Neural cell (in vitro differentiated cells): ENCODE data around the gene GMDS. TPM values are rescaled to one million over a fixed set of nuclear protein-coding genes. Genes with fewer than 3 reads are reported as not detected.

Source experiments
- H2AFZ ChIP-seq: fragments of 200-600, 300-800 bp; sonication (generic), shearing (Covaris generic); 2 replicates; pipeline ENCODE4 v1.6.0; 2014; ENCODE audit warnings: low read depth, mild to moderate bottlenecking, antibody characterized with exemption, low read length, moderate library complexity
- H3F3A ChIP-seq: fragments of 200-600 bp; shearing (Covaris generic); 2 replicates; pipeline ENCODE4 v1.6.1; 2016; ENCODE audit warnings: mild to moderate bottlenecking, moderate library complexity, mixed read lengths, antibody characterized with exemption, low read length; ENCODE audit not compliant: insufficient read depth, poor library complexity, severe bottlenecking
- H3K27ac ChIP-seq: fragments of 200-600, 300-800 bp; sonication (generic), shearing (Covaris generic); 2 replicates; pipeline ENCODE4 v1.5.1; 2014; ENCODE audit warnings: mild to moderate bottlenecking, low read length, moderate library complexity
- H3K27me3 ChIP-seq: fragments of 300-800, 200-600 bp; sonication (generic), shearing (Covaris generic); 2 replicates; pipeline ENCODE4 v1.6.0; 2014; ENCODE audit warnings: mild to moderate bottlenecking, low read depth, low read length, moderate library complexity; ENCODE audit not compliant: insufficient read depth
- H3K36me3 ChIP-seq: fragments of 300-800, 200-600 bp; sonication (generic), shearing (Covaris generic); 2 replicates; pipeline ENCODE4 v1.5.1; 2014; ENCODE audit warnings: mild to moderate bottlenecking, antibody characterized with exemption, low read length, moderate library complexity; ENCODE audit not compliant: insufficient read depth
- H3K4me2 ChIP-seq: fragments of 300-800, 200-600 bp; sonication (generic), shearing (Covaris generic); 2 replicates; pipeline ENCODE4 v1.6.0; 2014; ENCODE audit warnings: mild to moderate bottlenecking, low read length
- H3K4me3 ChIP-seq: fragments of 300-800, 200-600 bp; sonication (generic), shearing (Covaris generic); 2 replicates; pipeline ENCODE4 v1.5.1; 2014; ENCODE audit warnings: mild to moderate bottlenecking, low read length, moderate library complexity
- H3K79me2 ChIP-seq: fragments of 200-600 bp; shearing (Covaris generic); replicated peaks from 2 replicates; pipeline ENCODE4 v1.6.0; 2014; ENCODE audit warnings: mild to moderate bottlenecking, low read length, moderate library complexity; ENCODE audit not compliant: insufficient read depth
- H3K9ac ChIP-seq: fragments of 300-800, 200-600 bp; sonication (generic), shearing (Covaris generic); 2 replicates; pipeline ENCODE4 v1.6.1; 2016; ENCODE audit warnings: mild to moderate bottlenecking, low read length, mixed read lengths
- H3K9me2 ChIP-seq: fragments of 200-600 bp; shearing (Covaris generic); 2 replicates; pipeline ENCODE4 v1.6.1; 2016; ENCODE audit warnings: mild to moderate bottlenecking, low read length, mixed read lengths; ENCODE audit not compliant: insufficient read depth
- H3K9me3 ChIP-seq: fragments of 200-600, 300-800 bp; sonication (generic), shearing (Covaris generic); 2 replicates; pipeline ENCODE4 v1.6.1; 2016; ENCODE audit warnings: mild to moderate bottlenecking, mixed run types, low read length, moderate library complexity, mixed read lengths
- H4K20me1 ChIP-seq: fragments of 200-600 bp; shearing (Covaris generic); 2 replicates; pipeline ENCODE4 v1.6.1; 2016; ENCODE audit warnings: mild to moderate bottlenecking, mixed run types; ENCODE audit not compliant: insufficient read depth
- CTCF ChIP-seq: fragments of 450-650 bp; IDR thresholded peaks from 2 replicates; pipeline ENCODE4 v1.5.1; 2014; ENCODE audit warnings: antibody characterized with exemption, mild to moderate bottlenecking, moderate library complexity; ENCODE audit not compliant: poor library complexity, severe bottlenecking
- EP300 ChIP-seq: fragments of 450-650 bp; conservative IDR thresholded peaks from 2 replicates; pipeline ENCODE4 v1.6.1; 2014; ENCODE audit warnings: antibody characterized with exemption, mild to moderate bottlenecking, moderate library complexity; ENCODE audit not compliant: poor library complexity, severe bottlenecking
- EZH2 ChIP-seq: fragments of 200-600, 300-800 bp; shearing (Covaris generic), sonication (generic); IDR thresholded peaks from 2 replicates; pipeline ENCODE4 v1.6.1; 2014; ENCODE audit warnings: antibody characterized with exemption, low read length, borderline replicate concordance, mild to moderate bottlenecking; ENCODE audit not compliant: insufficient read depth, poor library complexity, severe bottlenecking
- MXI1 ChIP-seq: fragments of 450-650 bp; conservative IDR thresholded peaks from 2 replicates; pipeline ENCODE4 v1.6.1; 2014; ENCODE audit warnings: antibody characterized with exemption, mild to moderate bottlenecking; ENCODE audit not compliant: poor library complexity, severe bottlenecking
- POLR2AphosphoS5 ChIP-seq: IDR thresholded peaks from 2 replicates; pipeline ENCODE4 v1.6.1; 2012
- RAD21 ChIP-seq: fragments of 450-650 bp; conservative IDR thresholded peaks from 2 replicates; pipeline ENCODE4 v1.6.1; 2014; ENCODE audit warnings: antibody characterized with exemption, mild to moderate bottlenecking, moderate library complexity
- REST ChIP-seq: IDR thresholded peaks from 2 replicates; pipeline ENCODE4 v1.6.1; 2012; ENCODE audit warnings: borderline replicate concordance
- SMC3 ChIP-seq: fragments of 450-650 bp; conservative IDR thresholded peaks from 2 replicates; pipeline ENCODE4 v1.6.1; 2014; ENCODE audit warnings: antibody characterized with exemption, mild to moderate bottlenecking, moderate library complexity; ENCODE audit not compliant: poor library complexity
- TAF1 ChIP-seq: IDR thresholded peaks from 2 replicates; pipeline ENCODE4 v1.6.1; 2012; ENCODE audit warnings: low read depth
- polyA plus RNA-seq: library from polyadenylated mRNA; depleted of rRNA; stranded (reverse); fragments of >200 nt; gene quantifications from 2 replicates; pipeline ENCODE4 v1.2.3, GENCODE V29; 2014

Gene GMDS
- polyA plus RNA-seq, 1 donor from 2014 or later = 11.4 TPM

- TF ChIP-seq POLR2AphosphoS5 (no peak), RAD21 (no peak), EZH2 (no peak), EP300 (no peak), TAF1 (no peak), REST (no peak), SMC3 (no peak), MXI1 (no peak)
- Histone ChIP-seq H3K9me2 (no peaks in the 10 kb centered on the region), H3K4me3 (no peak overlapping the region), H3K9ac (no peak overlapping the region), H3K79me2 (no peaks in the 10 kb centered on the region), H3K27me3 (no peaks in the 10 kb centered on the region), H3K9me3 (no peaks in the 10 kb centered on the region), H2AFZ (no peak overlapping the region), H3K36me3 (no peaks in the 10 kb centered on the region), H4K20me1 (no peaks in the 10 kb centered on the region), H3K4me2 (no peak overlapping the region), H3K27ac (no peak overlapping the region), H3F3A (no peaks in the 10 kb centered on the region)
Measured at GRCh38 chr6:1591243-1591642, 654.2 kb downstream of the GMDS start.

- Histone ChIP-seq H3K4me3 (no peak overlapping the region), H2AFZ (no peak overlapping the region), H3F3A (no peaks in the 10 kb centered on the region), H3K36me3 (no peaks in the 10 kb centered on the region), H3K9me3 (no peaks in the 10 kb centered on the region), H3K4me2 (no peak overlapping the region), H3K27ac (no peak overlapping the region), H3K9me2 (no peaks in the 10 kb centered on the region), H3K9ac (no peak overlapping the region), H3K79me2 (no peaks in the 10 kb centered on the region), H3K27me3 (no peaks in the 10 kb centered on the region), H4K20me1 (no peaks in the 10 kb centered on the region)
- TF ChIP-seq MXI1 (no peak), REST (no peak), SMC3 (no peak), TAF1 (no peak), EZH2 (no peak), POLR2AphosphoS5 (no peak), EP300 (no peak), CTCF (no peak), RAD21 (no peak)
Measured at GRCh38 chr6:1590580-1590979, 654.8 kb downstream of the GMDS start.
